Muscle layer of colon (tissue), 2 donors: ENCODE measurements around the gene LRMDA.

ENCODE experiments used
- H3K27ac ChIP-seq: one replicate; pipeline ENCODE4 v1.7.0; 2013; ENCODE audit warnings: low read depth, mild to moderate bottlenecking, low read length, moderate library complexity
- H3K27me3 ChIP-seq, 2 donors: one replicate each; pipeline ENCODE4 v1.7.0; 2013; ENCODE audit warnings: low read length in 2 of 2, mild to moderate bottlenecking in 2 of 2; ENCODE audit not compliant: insufficient read depth in 2 of 2, control insufficient read depth in 1 of 2
- H3K36me3 ChIP-seq: one replicate; pipeline ENCODE4 v1.7.0; 2013; ENCODE audit warnings: mild to moderate bottlenecking, low read length; ENCODE audit not compliant: insufficient read depth
- H3K4me1 ChIP-seq: one replicate; pipeline ENCODE4 v1.7.0; 2013; ENCODE audit warnings: mild to moderate bottlenecking, low read length; ENCODE audit not compliant: insufficient read depth
- H3K4me3 ChIP-seq, 2 donors: one replicate each; pipeline ENCODE4 v1.7.0; 2013; ENCODE audit warnings: low read length in 2 of 2, low read depth in 1 of 2, mild to moderate bottlenecking in 1 of 2, moderate library complexity in 1 of 2
- H3K9ac ChIP-seq: one replicate; pipeline ENCODE4 v1.7.0; 2013; ENCODE audit warnings: low read length
- H3K9me3 ChIP-seq: one replicate; pipeline ENCODE4 v1.7.0; 2013; ENCODE audit warnings: mild to moderate bottlenecking, low read length
- donor health status: abdominal sarcoma.
- donor health status: Adenocarcinoma of cecum.

LRMDA gene

GRCh38 chr10:76085002-76085816, 653.8 kb downstream of the LRMDA start:
- Histone ChIP-seq H3K9ac (no peak overlapping the region), H3K27me3 (no peaks in the 10 kb centered on the region), H3K4me1 (peaks cover 29% of the 10 kb centered on the region), H3K36me3 (no peaks in the 10 kb centered on the region), H3K27ac (no peak overlapping the region), H3K4me3 (no peak overlapping the region), H3K9me3 (no peaks in the 10 kb centered on the region)

GRCh38 chr10:76085817-76086167, 654.4 kb downstream of the LRMDA start:
- no peaks in the 10 kb centered on the region for H3K9me3 ChIP-seq
- no peaks in the 10 kb centered on the region for H3K36me3 ChIP-seq
- no peaks in the 10 kb centered on the region for H3K27me3 ChIP-seq
- H3K9ac ChIP-seq, result no peak overlapping the region
- H3K27ac ChIP-seq, result peak overlapping the region; percentile 90
- peak overlapping the region in 1 of 2 donors; percentile 0 for H3K4me3 ChIP-seq
- H3K4me1 ChIP-seq, result peaks cover 25% of the 10 kb centered on the region

- Histone ChIP-seq H3K4me3 (peak overlapping the region in 1 of 2 donors; percentile 0), H3K36me3 (no peaks in the 10 kb centered on the region), H3K9me3 (no peaks in the 10 kb centered on the region), H3K27me3 (no peaks in the 10 kb centered on the region), H3K27ac (peak overlapping the region; percentile 90), H3K9ac (no peak overlapping the region), H3K4me1 (peaks cover 25% of the 10 kb centered on the region)
Observed at GRCh38 chr10:76086170-76086760, 654.8 kb downstream of the LRMDA start.

GRCh38 chr10:76086761-76087639, 655.6 kb downstream of the LRMDA start:
- Histone ChIP-seq H3K27ac (peak overlapping the region; percentile 90), H3K9ac (no peak overlapping the region), H3K36me3 (no peaks in the 10 kb centered on the region), H3K4me1 (peaks cover 25% of the 10 kb centered on the region), H3K9me3 (no peaks in the 10 kb centered on the region), H3K27me3 (no peaks in the 10 kb centered on the region), H3K4me3 (peak overlapping the region in 1 of 2 donors; percentile 0)

- H3K36me3 ChIP-seq, result no peaks in the 10 kb centered on the region
- no peaks in the 10 kb centered on the region for H3K27me3 ChIP-seq
- no peaks in the 10 kb centered on the region for H3K9me3 ChIP-seq
- H3K4me3 ChIP-seq, result no peak overlapping the region
- peaks cover 25% of the 10 kb centered on the region for H3K4me1 ChIP-seq
- H3K27ac ChIP-seq, result no peak overlapping the region
- H3K9ac ChIP-seq, result no peak overlapping the region
Observed at GRCh38 chr10:76088008-76088407, 656.6 kb downstream of the LRMDA start.

GRCh38 chr10:76088980-76089379, 657.6 kb downstream of the LRMDA start:
- H3K4me1 ChIP-seq, result peaks cover 25% of the 10 kb centered on the region
- no peaks in the 10 kb centered on the region for H3K27me3 ChIP-seq
- no peak overlapping the region for H3K9ac ChIP-seq
- H3K27ac ChIP-seq, result no peak overlapping the region
- no peak overlapping the region for H3K4me3 ChIP-seq
- no peaks in the 10 kb centered on the region for H3K36me3 ChIP-seq
- no peaks in the 10 kb centered on the region for H3K9me3 ChIP-seq

GRCh38 chr10:76089556-76090180, 658.2 kb downstream of the LRMDA start:
- Histone ChIP-seq H3K36me3 (no peaks in the 10 kb centered on the region), H3K4me3 (no peak overlapping the region), H3K27me3 (no peaks in the 10 kb centered on the region)

GRCh38 chr10:76091926-76092325, 660.5 kb downstream of the LRMDA start:
- Histone ChIP-seq H3K27me3 (no peaks in the 10 kb centered on the region), H3K4me3 (no peak overlapping the region), H3K9me3 (no peaks in the 10 kb centered on the region), H3K36me3 (no peaks in the 10 kb centered on the region), H3K4me1 (peaks cover 8% of the 10 kb centered on the region), H3K27ac (no peak overlapping the region), H3K9ac (no peak overlapping the region)

More at GRCh38 chr10:76089556-76090180, 658.2 kb downstream of the LRMDA start:
- H3K9me3 ChIP-seq, result no peaks in the 10 kb centered on the region
- no peak overlapping the region for H3K27ac ChIP-seq
- no peak overlapping the region for H3K9ac ChIP-seq
- peaks cover 25% of the 10 kb centered on the region for H3K4me1 ChIP-seq

GRCh38 chr10:76106611-76107010, 675.2 kb downstream of the LRMDA start:
- no peaks in the 10 kb centered on the region for H3K36me3 ChIP-seq
- no peak overlapping the region for H3K9ac ChIP-seq
- no peaks in the 10 kb centered on the region for H3K27me3 ChIP-seq
- H3K9me3 ChIP-seq, result no peaks in the 10 kb centered on the region
- peaks cover 5% of the 10 kb centered on the region for H3K4me1 ChIP-seq
- H3K27ac ChIP-seq, result no peak overlapping the region
- H3K4me3 ChIP-seq, result no peak overlapping the region

GRCh38 chr10:76108563-76109359, 677.3 kb downstream of the LRMDA start:
- H3K9me3 ChIP-seq, result no peaks in the 10 kb centered on the region
- no peaks in the 10 kb centered on the region for H3K36me3 ChIP-seq
- H3K4me3 ChIP-seq, result no peak overlapping the region
- no peak overlapping the region for H3K9ac ChIP-seq
- no peaks in the 10 kb centered on the region for H3K27me3 ChIP-seq
- H3K4me1 ChIP-seq, result no peaks in the 10 kb centered on the region
- H3K27ac ChIP-seq, result no peak overlapping the region
